PFSK-1 (cell line): ENCODE data around the gene SOWAHC.

Experiments used
- FOXP2 ChIP-seq: optimal IDR thresholded peaks from 2 replicates; pipeline ENCODE3; 2011; ENCODE audit warnings: borderline replicate concordance, control low read depth, inconsistent platforms; ENCODE audit not compliant: insufficient read depth; ENCODE audit errors: extremely low read length, extremely low read depth
- POLR2AphosphoS5 ChIP-seq: IDR thresholded peaks from 2 replicates; pipeline ENCODE4 v1.6.1; 2012; ENCODE audit warnings: low read depth, mild to moderate bottlenecking, control low read depth, low read length, moderate library complexity
- SIN3A ChIP-seq: IDR thresholded peaks from 2 replicates; pipeline ENCODE4 v1.6.1; 2012; ENCODE audit warnings: mild to moderate bottlenecking, low read length, moderate library complexity, borderline replicate concordance; ENCODE audit not compliant: insufficient read depth
- TAF1 ChIP-seq: IDR thresholded peaks from 2 replicates; pipeline ENCODE4 v1.6.1; 2012; ENCODE audit warnings: low read length, control low read depth, borderline replicate concordance; ENCODE audit not compliant: insufficient read depth
- TF ChIP-seq, protein P1 (sequence below), 2 experiments: IDR thresholded peaks; 2 replicates each; pipeline versions ENCODE4 v1.6.1 to v1.8.0; 2011 to 2012; ENCODE audit warnings: low read depth in 2 of 2, low read length in 2 of 2, control low read depth in 1 of 2, inconsistent platforms in 1 of 2, mild to moderate bottlenecking in 1 of 2, moderate library complexity in 1 of 2; ENCODE audit not compliant: insufficient read depth in 1 of 2

The SOWAHC gene

GRCh38 chr2:109648041-109648527 lies 33.9 kb downstream of the SOWAHC start:
- no peak for TF ChIP-seq SIN3A
- TF ChIP-seq, protein P1, sequence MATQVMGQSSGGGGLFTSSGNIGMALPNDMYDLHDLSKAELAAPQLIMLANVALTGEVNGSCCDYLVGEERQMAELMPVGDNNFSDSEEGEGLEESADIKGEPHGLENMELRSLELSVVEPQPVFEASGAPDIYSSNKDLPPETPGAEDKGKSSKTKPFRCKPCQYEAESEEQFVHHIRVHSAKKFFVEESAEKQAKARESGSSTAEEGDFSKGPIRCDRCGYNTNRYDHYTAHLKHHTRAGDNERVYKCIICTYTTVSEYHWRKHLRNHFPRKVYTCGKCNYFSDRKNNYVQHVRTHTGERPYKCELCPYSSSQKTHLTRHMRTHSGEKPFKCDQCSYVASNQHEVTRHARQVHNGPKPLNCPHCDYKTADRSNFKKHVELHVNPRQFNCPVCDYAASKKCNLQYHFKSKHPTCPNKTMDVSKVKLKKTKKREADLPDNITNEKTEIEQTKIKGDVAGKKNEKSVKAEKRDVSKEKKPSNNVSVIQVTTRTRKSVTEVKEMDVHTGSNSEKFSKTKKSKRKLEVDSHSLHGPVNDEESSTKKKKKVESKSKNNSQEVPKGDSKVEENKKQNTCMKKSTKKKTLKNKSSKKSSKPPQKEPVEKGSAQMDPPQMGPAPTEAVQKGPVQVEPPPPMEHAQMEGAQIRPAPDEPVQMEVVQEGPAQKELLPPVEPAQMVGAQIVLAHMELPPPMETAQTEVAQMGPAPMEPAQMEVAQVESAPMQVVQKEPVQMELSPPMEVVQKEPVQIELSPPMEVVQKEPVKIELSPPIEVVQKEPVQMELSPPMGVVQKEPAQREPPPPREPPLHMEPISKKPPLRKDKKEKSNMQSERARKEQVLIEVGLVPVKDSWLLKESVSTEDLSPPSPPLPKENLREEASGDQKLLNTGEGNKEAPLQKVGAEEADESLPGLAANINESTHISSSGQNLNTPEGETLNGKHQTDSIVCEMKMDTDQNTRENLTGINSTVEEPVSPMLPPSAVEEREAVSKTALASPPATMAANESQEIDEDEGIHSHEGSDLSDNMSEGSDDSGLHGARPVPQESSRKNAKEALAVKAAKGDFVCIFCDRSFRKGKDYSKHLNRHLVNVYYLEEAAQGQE (IDR thresholded peaks at IDR 0.05; ENCODE audit: insufficient read depth in 1 of 2, low read depth in 2 of 2, low read length in 2 of 2) = no peak
- no peak for TF ChIP-seq TAF1
- TF ChIP-seq POLR2AphosphoS5 = no peak
- TF ChIP-seq FOXP2 = no peak

GRCh38 chr2:109649736-109650695 lies 35.9 kb downstream of the SOWAHC start:
- no peak for TF ChIP-seq POLR2AphosphoS5
- TF ChIP-seq SIN3A = no peak
- no peak for TF ChIP-seq TAF1

DNA sequence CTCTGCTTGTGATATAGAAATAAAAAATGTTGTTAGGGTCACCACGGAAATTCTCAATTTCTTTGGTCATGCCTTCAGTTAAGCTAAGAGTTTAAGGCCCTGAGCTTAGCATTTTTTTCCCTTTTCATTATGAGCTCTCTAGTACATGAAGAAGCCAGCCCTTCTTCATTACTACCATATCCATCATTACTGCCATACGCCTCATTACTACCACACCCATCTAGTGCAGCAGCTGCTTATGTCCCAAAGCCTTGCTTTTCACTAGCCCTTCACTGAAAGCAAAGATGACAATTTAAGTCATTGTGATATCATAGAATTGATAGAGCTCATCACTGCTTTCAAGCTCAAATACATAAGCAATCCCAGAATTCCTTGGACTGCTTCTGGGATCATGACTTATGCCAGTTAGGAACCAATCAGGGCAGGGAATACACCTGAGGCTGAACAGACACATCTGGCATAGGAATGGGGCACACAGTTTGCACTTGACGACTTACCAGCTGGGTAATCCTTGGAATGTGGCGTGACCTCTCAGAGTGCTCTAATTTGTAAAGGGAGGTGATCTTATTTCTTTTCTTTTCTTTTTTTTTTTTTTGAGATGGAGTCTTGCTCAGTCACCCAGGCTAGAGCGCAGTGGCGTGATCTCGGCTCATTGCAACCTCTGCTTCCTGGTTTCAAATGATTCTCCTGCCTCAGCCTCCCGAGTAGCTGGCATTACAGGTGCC lies 40.3 kb downstream of the SOWAHC start:
- TF ChIP-seq TAF1 (no peak), SIN3A (no peak), FOXP2 (no peak), POLR2AphosphoS5 (no peak)
- TF ChIP-seq, protein P1 (IDR thresholded peaks at IDR 0.05; ENCODE audit: insufficient read depth in 1 of 2, low read depth in 2 of 2, low read length in 2 of 2) = no peak

DNA sequence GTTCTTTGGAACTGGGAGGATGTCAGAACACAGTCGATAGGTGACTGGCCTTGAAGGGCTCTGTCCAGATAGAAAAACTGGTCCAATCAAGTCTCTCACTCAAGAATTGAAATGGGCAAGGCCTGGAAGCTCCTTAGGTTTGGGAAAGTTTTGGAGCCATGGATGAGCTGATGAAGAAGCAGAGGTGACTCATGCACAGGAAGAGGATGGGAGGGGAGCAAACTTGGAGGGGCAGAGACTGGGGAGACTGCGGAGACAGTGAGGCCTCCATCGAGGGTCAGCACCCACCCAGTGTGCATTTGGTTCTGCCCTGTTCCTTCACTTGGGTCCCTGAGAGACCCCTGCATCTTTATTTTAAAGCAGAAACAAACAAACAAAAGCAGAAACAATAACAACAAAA lies 41.1 kb downstream of the SOWAHC start:
- no peak for TF ChIP-seq FOXP2
- TF ChIP-seq SIN3A = no peak
- TF ChIP-seq, protein P1 (IDR thresholded peaks at IDR 0.05; ENCODE audit: insufficient read depth in 1 of 2, low read depth in 2 of 2, low read length in 2 of 2) = no peak
- TF ChIP-seq POLR2AphosphoS5 = no peak
- no peak for TF ChIP-seq TAF1

- TF ChIP-seq TAF1 (no peak), FOXP2 (no peak), POLR2AphosphoS5 (no peak), SIN3A (no peak)
- TF ChIP-seq, protein P1 (IDR thresholded peaks at IDR 0.05; ENCODE audit: insufficient read depth in 1 of 2, low read depth in 2 of 2, low read length in 2 of 2) = no peak
Measured at GRCh38 chr2:109659396-109660045, 45.4 kb downstream of the SOWAHC start.
